SK-N-MC (cell line): ENCODE data around the gene TMBIM4.

ENCODE experiments used
- EZH2 ChIP-seq: fragments of 200-600 bp; sonication (generic); IDR thresholded peaks from one replicate; pipeline ENCODE4 v1.6.1; 2017; ENCODE audit warnings: antibody characterized with exemption
- POLR2AphosphoS5 ChIP-seq: IDR thresholded peaks from 2 replicates; pipeline ENCODE4 v1.6.1; 2012; ENCODE audit warnings: mild to moderate bottlenecking, low read depth, low read length, borderline replicate concordance

GRCh38 chr12:66129934-66130266 is 39.9 kb downstream of the TMBIM4 start:
- TF ChIP-seq POLR2AphosphoS5 (no peak), EZH2 (no peak)
